ENCODE results near the gene DLL1. TPM values are rescaled to one million over a fixed set of nuclear protein-coding genes. Genes with fewer than 3 reads are reported as not detected.

Gene DLL1
- total RNA-seq, 1 experiment from 2014 or later: 0.13 TPM

- in situ Hi-C loops (cut with HindIII; ENCODE audit: low pct_unique_long_range_greater_than_20kb, low sequenced_read_pairs): no loop called here
These were observed 41.8 kb downstream of the DLL1 start for GRCh38 chr6:170248861-170249600.

GRCh38 chr6:170248111-170248805 lies 42.6 kb downstream of the DLL1 start:
- DNase-seq (ENCODE audit: low read depth, low spot score): no peak
- in situ Hi-C loops (cut with HindIII; ENCODE audit: low pct_unique_long_range_greater_than_20kb, low sequenced_read_pairs): no loop called here

More at GRCh38 chr6:170248861-170249600, 41.8 kb downstream of the DLL1 start:
- DNase-seq (ENCODE audit: low read depth, low spot score): no peak

- in situ Hi-C loops (cut with HindIII; ENCODE audit: low pct_unique_long_range_greater_than_20kb, low sequenced_read_pairs): no loop called here
- no peak for DNase-seq (ENCODE audit: low read depth, low spot score)
These were observed 43.6 kb downstream of the DLL1 start for GRCh38 chr6:170247178-170247701.

DNA sequence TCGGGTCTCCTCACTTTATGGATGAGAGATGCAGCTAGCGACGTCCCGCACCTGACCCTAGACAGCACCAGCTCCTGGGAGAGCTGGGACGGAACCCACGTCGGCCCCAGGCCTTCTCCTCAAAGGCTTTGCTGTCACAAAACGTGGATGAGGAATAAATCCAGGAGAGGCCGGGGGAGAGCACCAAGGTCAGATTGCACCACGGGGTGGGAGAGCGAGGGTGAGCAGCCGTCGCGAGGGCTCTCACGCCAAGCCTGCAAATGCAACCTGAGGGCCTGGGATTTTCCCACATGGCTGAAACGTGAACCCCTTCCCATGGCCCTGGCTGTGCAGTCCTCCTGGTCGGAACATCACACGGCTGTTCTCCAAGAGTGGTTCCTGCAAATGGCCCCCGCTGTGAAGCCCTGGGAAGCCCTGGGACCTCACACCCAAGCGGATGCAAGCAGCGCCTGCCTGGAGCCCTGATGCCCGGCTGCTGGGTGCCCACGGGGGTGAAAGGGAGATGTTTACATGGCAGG lies 45.3 kb downstream of the DLL1 start:
- DNase-seq (ENCODE audit: low read depth, low spot score): no peak
- in situ Hi-C loops (cut with HindIII; ENCODE audit: low pct_unique_long_range_greater_than_20kb, low sequenced_read_pairs): no loop called here

- in situ Hi-C loops (cut with HindIII; ENCODE audit: low pct_unique_long_range_greater_than_20kb, low sequenced_read_pairs): no loop called here
These were observed 46.0 kb downstream of the DLL1 start for GRCh38 chr6:170244721-170245474.

DNA sequence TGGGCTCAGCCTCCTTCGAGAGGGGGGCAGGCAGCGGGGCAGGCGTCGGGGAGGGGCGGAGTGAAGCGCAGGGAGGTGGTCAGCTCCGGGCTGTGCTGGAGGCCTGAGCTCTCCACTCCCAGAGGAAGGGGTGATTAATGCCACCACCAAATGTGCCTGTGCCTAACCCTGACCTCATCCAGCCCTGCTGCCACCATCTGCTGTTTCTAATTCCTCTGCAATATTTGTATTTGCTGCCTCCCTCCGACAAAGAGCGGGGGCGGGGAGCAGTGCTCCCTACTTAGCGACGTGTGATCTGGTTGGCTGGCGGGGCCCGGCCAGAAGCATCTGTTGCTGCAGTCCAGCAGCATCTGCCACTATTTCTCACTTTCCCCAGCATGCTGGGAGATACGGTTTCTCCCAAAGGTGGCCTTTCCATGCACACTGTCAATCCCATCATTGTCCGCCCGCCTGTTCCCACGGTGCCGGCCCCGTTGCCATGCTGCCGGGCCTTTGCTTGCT lies 47.0 kb downstream of the DLL1 start:
- in situ Hi-C loops (cut with HindIII; ENCODE audit: low pct_unique_long_range_greater_than_20kb, low sequenced_read_pairs): no loop called here

More at GRCh38 chr6:170244721-170245474, 46.0 kb downstream of the DLL1 start:
- no peak for DNase-seq (ENCODE audit: low read depth, low spot score)

GRCh38 chr6:170243386-170243785 lies 47.5 kb downstream of the DLL1 start:
- no peak for DNase-seq (ENCODE audit: low read depth, low spot score)
- in situ Hi-C loops (cut with HindIII; ENCODE audit: low pct_unique_long_range_greater_than_20kb, low sequenced_read_pairs): no loop called here

More for the DNA sequence above, 47.0 kb downstream of the DLL1 start:
- no peak for DNase-seq (ENCODE audit: low read depth, low spot score)

DNA sequence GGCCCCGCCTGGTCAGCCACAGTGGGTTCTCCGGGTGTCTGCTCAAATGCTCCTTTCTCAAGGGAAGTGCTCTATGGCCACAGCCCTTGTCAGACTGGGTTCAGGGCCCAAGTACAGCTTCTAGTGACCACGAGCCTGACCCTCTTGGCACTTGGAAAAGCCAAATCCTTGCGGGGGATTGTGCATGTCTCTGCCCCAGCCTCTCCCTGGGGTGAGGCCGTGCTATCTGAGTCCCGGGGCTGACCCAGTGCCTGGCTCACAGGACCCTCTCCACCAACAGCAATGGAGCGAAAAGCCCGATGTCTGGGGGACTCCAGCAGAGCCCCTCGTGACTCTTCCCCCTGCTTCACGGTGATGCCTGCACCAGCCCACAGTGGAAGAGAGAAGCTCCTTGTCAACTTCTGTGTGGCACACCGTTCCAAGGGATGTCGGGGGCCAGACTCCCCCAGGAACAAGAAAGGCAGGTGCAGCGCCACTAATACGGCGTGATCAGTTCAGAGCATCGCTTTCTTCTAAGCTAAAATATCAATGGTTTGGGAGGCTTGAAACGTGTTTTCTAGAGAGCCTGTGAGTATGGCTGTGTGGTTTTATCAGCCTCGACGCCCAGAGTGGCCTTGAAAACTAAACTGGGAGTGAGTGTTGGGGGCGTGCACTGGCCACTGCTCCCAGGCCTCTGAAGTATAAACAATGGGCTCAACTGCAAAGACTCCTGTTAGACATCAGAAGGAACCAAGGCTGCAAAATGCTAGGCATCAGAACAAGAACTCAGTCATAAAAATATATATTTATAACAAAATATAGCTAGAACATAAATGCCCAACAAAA lies 51.9 kb downstream of the DLL1 start:
- in situ Hi-C loops (cut with HindIII; ENCODE audit: low pct_unique_long_range_greater_than_20kb, low sequenced_read_pairs): no loop called here

GRCh38 chr6:170237999-170238740 lies 52.7 kb downstream of the DLL1 start:
- in situ Hi-C loops (cut with HindIII; ENCODE audit: low pct_unique_long_range_greater_than_20kb, low sequenced_read_pairs): no loop called here
- no peak for DNase-seq (ENCODE audit: low read depth, low spot score)

More for the DNA sequence above, 51.9 kb downstream of the DLL1 start:
- DNase-seq (ENCODE audit: low read depth, low spot score): no peak

GRCh38 chr6:170236131-170236836 lies 54.6 kb downstream of the DLL1 start:
- DNase-seq (ENCODE audit: low read depth, low spot score): no peak
- in situ Hi-C loops (cut with HindIII; ENCODE audit: low pct_unique_long_range_greater_than_20kb, low sequenced_read_pairs): no loop called here

DNA sequence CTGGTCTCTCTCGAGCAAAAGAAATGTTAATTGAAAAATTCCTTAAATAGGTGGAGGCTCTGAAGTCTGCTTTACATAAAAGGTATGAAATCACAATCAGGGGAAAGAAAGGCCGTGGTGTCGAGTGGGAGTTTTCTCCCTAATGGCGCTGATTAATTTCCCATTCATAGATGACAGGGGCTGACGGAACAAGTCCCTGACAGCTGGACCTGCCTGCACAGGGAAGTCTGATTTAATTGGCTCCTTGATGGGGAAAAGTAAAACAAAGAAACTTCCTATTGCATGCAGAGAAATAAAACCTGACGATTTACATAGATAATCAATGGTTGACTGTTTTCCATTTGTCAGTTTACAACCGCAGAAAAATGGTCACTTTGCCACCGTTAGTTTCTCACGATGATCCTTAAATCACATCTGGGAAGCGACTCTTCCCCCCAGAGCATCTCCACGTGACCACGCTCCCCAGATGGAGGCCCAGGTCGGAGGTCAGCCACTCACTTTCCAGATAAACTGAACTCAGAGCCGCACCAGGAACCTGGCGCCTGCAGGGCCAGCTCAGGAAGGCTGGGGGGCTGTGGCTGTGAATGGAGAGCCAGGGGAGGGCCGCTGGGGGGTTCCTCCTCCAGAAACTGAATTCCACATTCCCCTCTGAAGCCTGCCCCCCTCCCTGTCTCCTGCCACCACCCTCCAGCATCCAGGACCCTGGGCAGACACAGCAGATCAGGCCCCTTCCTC lies 55.3 kb downstream of the DLL1 start:
- DNase-seq (ENCODE audit: low read depth, low spot score): no peak
- in situ Hi-C loops (cut with HindIII; ENCODE audit: low pct_unique_long_range_greater_than_20kb, low sequenced_read_pairs): no loop called here

GRCh38 chr6:170234419-170234818 lies 56.5 kb downstream of the DLL1 start:
- no peak for DNase-seq (ENCODE audit: low read depth, low spot score)
- in situ Hi-C loops (cut with HindIII; ENCODE audit: low pct_unique_long_range_greater_than_20kb, low sequenced_read_pairs): no loop called here

DNA sequence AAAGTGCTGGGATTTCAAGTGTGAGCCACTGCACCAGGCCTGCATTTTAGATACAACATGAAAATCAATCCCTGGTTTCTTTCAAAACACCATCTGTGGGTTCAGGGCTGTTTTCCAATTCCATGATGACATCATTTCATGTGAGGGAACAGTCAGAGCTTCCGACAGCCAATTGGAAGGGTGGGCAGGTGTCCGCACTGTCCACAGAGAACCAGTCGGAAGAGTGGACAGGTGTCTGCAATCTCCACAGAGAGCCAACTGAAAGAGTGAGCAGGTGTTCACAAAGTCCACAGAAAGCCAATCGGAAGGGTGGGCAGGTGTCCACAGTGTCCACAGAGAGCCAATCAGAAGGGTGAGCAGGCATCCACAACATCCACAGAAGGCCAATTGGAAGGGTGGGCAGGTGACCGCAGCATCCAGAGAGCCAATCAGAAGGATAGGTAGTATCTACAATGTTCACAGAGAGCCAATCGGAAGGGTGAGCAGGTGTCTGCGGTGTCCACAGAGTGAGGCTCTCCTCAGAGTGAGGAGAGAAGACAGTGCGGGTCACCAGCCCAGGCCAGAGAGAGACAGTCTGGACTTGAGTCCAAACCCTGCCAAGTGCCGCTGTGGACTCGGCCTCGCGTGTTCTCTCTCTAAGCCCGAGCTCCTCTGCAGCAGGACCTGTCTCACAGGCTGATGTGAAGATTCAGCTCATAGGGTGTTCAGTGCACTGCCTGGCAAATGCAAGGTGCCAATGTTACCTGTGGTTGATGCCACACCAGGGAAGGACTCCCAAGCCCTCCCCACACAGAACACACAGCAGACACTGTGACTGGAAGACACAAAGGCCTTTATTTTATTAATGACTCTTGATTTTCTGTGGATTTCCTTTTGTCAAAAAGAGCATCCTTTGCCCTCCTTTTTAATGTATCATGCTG lies 57.3 kb downstream of the DLL1 start:
- in situ Hi-C loops (cut with HindIII; ENCODE audit: low pct_unique_long_range_greater_than_20kb, low sequenced_read_pairs): no loop called here
- DNase-seq (ENCODE audit: low read depth, low spot score): no peak
